ENCODE results near the gene ERP27.

GRCh38 chr12:14937014-14937413, 1.3 kb downstream of the ERP27 start:
- TF ChIP-seq, protein P1, sequence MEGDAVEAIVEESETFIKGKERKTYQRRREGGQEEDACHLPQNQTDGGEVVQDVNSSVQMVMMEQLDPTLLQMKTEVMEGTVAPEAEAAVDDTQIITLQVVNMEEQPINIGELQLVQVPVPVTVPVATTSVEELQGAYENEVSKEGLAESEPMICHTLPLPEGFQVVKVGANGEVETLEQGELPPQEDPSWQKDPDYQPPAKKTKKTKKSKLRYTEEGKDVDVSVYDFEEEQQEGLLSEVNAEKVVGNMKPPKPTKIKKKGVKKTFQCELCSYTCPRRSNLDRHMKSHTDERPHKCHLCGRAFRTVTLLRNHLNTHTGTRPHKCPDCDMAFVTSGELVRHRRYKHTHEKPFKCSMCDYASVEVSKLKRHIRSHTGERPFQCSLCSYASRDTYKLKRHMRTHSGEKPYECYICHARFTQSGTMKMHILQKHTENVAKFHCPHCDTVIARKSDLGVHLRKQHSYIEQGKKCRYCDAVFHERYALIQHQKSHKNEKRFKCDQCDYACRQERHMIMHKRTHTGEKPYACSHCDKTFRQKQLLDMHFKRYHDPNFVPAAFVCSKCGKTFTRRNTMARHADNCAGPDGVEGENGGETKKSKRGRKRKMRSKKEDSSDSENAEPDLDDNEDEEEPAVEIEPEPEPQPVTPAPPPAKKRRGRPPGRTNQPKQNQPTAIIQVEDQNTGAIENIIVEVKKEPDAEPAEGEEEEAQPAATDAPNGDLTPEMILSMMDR (IDR thresholded peaks at IDR 0.05; ENCODE audit: poor library complexity) = no peak
- TF ChIP-seq EZH2 (IDR thresholded peaks at IDR 0.05; ENCODE audit: borderline replicate concordance) = no peak
- TF ChIP-seq EZH2phosphoT487 (IDR thresholded peaks at IDR 0.05; ENCODE audit: low read depth, severe bottlenecking, unreplicated experiment) = no peak

Measured in hepatocyte (in vitro differentiated cells).